HG02840 (cell line): ENCODE results near the gene HPCAL1.

Experiments
- ATAC-seq: cut with Tn5 transposase; IDR thresholded peaks from one replicate; pipeline ENCODE4 v1.9.1; 2021; ENCODE audit warnings: mild to moderate bottlenecking, moderate library complexity, moderate number of reproducible peaks; ENCODE audit not compliant: unreplicated experiment, low FRiP score

HPCAL1 gene

GRCh38 chr2:10319892-10320574 lies 17.3 kb downstream of the HPCAL1 start:
- no peak for ATAC-seq

- no peak for ATAC-seq
Measured at GRCh38 chr2:10320575-10320931, 17.8 kb downstream of the HPCAL1 start.

- ATAC-seq: no peak
Measured at GRCh38 chr2:10320933-10321332, 18.2 kb downstream of the HPCAL1 start.

GRCh38 chr2:10321622-10322021 lies 18.9 kb downstream of the HPCAL1 start:
- ATAC-seq: no peak

- ATAC-seq: no peak
Measured at GRCh38 chr2:10322481-10322880, 19.8 kb downstream of the HPCAL1 start.

GRCh38 chr2:10322973-10323372 lies 20.3 kb downstream of the HPCAL1 start:
- ATAC-seq: no peak

GRCh38 chr2:10323535-10323934 lies 20.8 kb downstream of the HPCAL1 start:
- no peak for ATAC-seq

- no peak for ATAC-seq
Measured at GRCh38 chr2:10324095-10324832, 21.6 kb downstream of the HPCAL1 start.

- ATAC-seq: no peak
Measured at GRCh38 chr2:10325278-10326145, 22.8 kb downstream of the HPCAL1 start.

- ATAC-seq: no peak
Measured at GRCh38 chr2:10326151-10326616, 23.5 kb downstream of the HPCAL1 start.

- no peak for ATAC-seq
Measured at GRCh38 chr2:10326707-10327594, 24.2 kb downstream of the HPCAL1 start.

GRCh38 chr2:10327896-10328669 lies 25.4 kb downstream of the HPCAL1 start:
- ATAC-seq: no peak

- no peak for ATAC-seq
Measured at GRCh38 chr2:10328670-10329579, 26.2 kb downstream of the HPCAL1 start.

- no peak for ATAC-seq
Measured at GRCh38 chr2:10329580-10329879, 26.8 kb downstream of the HPCAL1 start.

GRCh38 chr2:10329880-10330699 lies 27.4 kb downstream of the HPCAL1 start:
- ATAC-seq: no peak

- ATAC-seq: no peak
Measured at GRCh38 chr2:10330700-10331026, 28.0 kb downstream of the HPCAL1 start.

- ATAC-seq: no peak
Measured at GRCh38 chr2:10331027-10331701, 28.5 kb downstream of the HPCAL1 start.
